GM19463 (cell line): ENCODE results near the gene FPGS.
"Not testable (repeated sequence)": the region's sequence is repeated elsewhere in the genome, so short reads cannot be mapped to it uniquely, and the experiment has no call there.

ENCODE experiments used
- ATAC-seq: cut with Tn5 transposase; IDR thresholded peaks from one replicate; pipeline ENCODE4 v1.9.1; 2021; ENCODE audit warnings: mild to moderate bottlenecking, moderate library complexity; ENCODE audit not compliant: unreplicated experiment

Gene FPGS

DNA sequence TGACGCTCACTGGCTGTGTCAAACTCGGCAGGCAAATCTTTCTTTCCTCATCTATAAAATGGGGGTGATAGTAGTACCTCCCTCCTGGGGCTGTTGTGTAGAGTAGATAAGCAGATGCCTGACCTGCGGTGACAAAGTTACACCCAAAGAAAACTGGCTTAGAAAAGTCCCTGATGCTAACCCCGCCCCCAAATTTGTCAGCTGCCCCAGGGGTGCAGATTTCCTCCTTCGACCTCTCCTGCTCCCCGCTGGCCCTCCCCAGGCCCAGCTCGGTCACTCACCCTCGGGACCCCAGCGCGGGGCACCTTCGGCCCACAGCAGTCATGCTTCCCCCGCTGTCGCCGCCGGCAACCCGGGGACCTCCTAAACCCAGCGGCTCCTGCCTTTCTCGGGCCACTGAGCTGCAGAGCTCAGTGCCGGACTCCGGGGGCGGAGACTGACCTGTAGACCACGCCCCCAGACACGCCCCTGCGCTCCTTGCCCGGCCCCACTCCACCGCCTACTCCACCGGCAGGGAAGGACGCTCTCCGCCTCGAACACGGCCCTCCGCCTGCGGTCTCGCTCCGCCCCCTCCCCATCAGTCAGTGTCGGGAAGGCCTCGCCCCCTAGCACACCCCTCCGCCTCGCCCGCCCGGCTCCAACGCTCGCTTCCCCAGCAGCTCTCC, 31.6 kb upstream of the FPGS start:
- ATAC-seq = peak; percentile 88

DNA sequence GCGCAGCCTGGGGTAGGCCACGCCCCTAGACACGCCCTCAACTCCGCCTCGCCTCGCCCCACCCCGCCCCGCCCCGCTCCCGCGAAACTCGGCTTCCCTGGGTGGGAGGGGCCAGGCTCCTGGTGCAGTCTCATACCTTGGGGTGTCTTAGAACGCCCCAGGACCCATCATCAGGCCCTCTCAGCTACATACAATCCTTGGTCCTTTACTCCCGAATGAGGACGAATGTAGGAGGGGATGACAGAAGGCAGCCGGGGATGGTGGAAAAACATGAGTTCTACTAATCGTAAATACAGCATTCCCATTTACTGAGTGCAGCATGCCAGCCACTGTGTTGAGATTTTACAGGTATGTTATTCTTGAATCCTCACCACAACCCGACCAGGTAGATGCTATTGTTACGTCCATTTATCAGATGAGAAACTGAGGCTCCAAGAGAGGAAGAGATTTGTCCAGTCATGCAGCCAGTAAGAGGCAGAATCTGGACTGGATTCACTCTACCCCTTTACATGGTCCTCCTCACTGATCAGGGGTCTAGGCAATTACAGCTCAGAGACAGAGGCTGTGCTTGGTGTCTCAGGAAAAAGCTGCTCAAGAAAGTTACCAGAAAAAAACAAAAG, 31.0 kb upstream of the FPGS start:
- ATAC-seq = no peak

DNA sequence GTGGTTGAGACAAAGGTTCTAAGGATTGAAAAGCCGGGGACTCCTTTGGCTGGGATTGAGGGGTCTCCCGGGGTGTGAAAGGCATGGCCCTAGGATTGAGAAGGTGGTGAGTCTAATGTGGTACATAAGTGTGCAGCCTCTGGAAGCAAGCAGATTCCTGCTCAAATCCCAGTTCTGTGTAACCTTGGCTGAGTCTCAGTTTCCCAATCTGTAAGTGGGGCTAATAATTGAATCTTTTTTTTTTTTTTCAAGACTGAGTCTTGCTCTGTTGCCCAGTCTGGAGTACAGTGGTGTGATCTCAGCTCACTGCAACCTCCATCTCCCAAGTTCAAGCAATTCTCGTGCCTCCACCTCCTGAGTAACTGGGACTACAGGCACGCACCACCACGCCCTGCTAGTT, 30.1 kb upstream of the FPGS start:
- no peak for ATAC-seq

DNA sequence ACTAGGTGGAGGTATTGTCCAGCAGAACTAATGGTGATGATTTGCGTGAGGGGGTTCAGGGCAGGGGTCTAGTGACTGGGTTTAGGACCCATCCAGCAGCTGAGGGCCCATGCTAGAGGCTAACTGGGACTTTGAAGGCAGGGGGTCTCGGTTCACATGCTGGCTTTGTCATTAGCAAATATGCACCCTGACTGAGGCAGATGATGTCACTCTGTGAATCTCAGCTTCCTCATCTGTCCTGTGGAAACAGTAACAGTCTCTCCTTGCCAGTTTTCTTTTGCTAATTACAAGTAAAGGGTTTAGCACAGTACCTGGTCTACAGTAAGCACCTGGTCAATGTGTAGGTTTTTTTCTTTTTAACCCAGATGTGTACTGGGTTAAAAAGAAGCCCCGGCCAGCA, 29.4 kb upstream of the FPGS start:
- ATAC-seq = no peak

DNA sequence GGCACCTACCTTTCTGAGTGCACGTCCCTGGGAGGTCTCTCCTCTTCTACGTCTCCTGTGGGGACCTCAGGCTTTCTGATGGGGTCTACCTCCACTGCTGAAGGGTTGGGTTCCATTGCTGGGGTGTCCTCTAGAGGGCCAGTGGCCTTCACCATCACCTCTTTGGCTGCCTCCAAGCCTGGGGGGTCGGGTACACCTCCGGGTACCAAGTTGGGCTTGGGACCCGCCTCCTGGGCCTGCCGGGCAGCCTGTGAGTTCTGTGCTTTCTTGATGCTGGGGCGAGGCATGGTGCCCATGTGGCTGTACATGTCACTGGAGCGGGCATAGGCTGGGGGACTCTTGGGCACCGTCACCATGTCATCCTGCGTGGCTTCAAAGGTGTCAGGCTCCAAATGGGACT, 28.7 kb upstream of the FPGS start:
- ATAC-seq = no peak

DNA sequence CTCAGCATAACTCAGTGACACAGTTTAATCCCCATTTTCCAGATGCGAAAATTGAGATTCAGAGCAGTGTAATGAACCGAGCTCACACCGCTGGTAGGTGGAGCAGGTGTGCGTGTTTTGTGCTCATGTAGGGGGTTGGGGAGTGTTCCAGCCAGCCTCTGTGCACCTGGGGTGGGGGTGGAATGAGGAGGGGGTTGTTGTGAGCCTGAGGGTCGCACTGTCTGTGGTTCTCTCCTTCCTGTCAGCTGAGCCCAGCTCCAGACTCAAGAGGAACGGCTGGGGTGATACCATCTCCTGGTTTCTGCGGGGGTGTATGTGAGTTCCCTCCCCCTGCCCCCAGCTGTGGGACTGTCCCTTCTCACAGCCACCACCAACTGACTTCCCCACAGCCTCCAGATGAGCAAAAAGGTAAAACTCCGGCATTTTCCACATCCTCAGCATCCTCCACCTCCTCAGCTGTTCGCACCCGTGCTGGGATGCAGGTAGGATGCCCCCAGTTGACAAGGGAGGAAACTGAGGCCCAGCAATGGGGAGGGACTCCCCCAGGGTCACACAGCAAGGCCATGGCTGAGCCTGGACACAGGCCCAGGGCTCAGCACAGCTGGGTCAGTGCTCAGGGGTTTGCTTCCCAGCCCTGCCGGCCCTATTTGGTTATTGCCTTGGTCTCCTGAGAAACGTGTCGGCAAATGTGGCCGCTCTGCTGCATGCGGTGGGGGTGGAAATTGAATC, 26.3 kb upstream of the FPGS start:
- peak; percentile 34 for ATAC-seq

DNA sequence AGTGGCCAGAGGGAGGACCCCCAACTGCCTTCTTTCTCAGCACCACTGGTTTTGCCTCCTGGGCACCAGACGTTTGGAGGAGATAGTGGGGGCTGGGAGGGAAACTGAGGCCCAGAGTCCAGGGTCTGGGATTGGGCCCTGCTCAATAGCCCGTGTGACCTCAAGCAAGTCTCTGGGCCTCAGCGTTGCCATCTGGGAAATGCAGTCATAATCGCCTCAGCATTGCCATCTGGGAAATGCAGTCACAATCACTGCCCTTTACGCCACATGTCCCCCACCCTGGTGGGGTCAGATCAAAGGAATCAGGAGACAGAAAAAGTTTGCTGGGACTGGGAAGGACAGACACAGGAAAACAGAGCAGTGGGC, 25.8 kb upstream of the FPGS start:
- ATAC-seq = no peak

DNA sequence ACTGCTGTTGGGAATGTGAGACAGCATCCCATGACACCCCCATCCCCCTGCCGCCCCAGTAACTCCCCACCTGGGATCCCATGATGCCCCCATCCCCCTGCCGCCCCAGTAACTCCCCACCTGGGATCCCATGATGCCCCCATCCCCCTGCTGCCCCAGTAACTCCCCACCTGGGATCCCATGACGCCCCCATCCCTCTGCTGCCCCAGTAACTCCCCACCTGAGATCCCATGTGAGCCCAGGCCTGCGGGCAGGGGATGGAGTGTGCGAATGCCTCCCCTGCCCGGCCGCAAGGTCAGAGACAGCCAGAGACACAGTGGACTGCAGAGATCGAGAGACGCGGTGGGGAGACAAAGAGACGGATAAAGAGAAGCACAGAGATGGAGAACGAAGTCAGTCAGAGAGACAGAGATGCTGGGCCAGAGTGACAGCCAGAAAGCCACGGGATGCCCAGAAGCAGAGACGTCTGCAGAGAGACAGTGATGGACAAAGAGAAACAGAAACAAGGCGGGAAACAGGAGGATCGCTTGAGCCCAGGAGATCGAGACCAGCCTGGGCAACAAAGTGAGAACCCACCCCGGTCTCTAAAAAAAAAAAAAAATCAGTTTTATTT, 25.2 kb upstream of the FPGS start:
- ATAC-seq = no peak

DNA sequence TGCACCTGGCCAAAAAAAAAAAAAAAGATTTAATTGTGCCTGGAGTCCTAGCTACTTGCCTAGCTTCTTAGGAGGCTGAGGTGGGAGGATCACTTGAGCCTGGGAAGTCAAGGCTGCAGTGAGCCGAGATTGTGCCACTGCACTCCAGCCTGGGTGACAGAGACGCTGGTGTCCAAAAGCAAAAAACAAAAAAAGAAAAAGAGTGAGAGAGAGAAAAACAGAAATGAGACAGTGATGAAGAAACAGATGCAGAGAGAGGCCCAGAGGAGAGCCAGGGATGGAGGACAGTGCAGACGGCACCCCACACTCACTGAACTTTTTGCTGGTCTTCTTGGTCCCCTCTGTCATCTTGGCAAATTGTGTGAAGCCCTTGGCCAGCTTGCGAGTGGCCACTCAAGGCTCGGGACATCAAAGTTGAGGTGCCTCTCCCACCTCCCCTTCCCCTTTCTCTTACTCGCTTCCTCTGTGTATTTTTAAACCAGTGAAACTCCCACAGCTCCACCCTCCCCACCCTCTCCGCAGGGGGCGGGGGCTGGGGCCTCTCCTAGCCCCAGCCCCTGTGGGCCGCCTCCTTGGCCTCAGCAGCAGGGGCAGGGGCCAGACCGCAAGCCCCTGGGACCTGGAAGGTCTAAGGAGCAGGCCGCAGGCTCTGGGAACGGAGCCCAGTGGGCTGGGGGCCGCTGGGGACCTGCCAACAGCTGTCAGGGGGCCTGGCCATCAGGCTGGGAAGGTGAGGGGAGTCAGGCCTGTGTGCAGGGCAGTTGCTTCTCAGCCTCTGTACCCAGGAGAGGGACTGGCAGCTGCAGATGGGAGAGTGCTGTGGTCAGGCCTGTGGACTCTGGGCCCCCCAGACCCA, 24.2 kb upstream of the FPGS start, which contains the start of gene SH2D3C:
Gene SH2D3C, minus strand, starts transcription at position 387 of the 856 bp plus-strand sequence. Its CDS starts 39 bp downstream, at position 348.
- ATAC-seq = peak; percentile 34

DNA sequence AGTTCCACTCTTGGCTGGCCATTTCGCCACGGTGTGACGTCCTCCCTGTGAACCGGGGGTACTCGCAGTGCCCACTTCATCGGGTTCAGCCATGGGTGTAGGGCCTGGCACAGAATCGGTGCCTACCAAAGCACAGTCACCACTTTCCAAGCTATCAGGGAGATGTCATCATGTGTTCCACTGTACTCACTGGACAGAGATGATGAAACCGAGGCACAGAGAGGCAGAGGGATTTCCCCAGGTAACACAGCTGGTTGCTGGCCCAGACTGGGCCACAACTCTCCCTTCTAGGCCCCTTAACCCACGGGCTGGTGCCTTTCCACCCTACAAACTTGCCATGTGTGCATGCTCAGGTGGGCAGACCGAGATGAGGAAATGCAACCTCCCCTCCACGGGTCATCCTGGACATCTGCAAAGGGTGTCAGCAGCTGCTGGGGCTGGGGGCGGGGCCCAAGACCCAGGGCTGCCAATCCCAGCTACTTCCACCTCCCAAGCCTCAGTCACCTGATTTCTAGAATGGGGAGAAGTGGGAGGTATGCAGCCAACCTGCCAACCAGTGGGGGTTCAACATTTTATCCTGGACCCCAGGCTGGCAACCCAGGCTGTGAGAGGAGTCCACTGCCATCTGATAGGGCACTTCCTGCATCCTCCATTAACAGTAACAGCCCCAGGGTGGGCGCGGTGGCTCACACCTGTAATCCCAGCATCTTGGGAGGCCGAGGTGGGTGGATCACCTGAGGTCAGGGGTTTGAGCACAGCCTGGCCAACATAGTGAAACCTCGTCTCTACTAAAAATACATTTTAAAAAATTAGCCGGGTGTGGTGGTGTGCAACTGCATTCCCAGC, 23.3 kb upstream of the FPGS start:
- peak; percentile 48 for ATAC-seq

DNA sequence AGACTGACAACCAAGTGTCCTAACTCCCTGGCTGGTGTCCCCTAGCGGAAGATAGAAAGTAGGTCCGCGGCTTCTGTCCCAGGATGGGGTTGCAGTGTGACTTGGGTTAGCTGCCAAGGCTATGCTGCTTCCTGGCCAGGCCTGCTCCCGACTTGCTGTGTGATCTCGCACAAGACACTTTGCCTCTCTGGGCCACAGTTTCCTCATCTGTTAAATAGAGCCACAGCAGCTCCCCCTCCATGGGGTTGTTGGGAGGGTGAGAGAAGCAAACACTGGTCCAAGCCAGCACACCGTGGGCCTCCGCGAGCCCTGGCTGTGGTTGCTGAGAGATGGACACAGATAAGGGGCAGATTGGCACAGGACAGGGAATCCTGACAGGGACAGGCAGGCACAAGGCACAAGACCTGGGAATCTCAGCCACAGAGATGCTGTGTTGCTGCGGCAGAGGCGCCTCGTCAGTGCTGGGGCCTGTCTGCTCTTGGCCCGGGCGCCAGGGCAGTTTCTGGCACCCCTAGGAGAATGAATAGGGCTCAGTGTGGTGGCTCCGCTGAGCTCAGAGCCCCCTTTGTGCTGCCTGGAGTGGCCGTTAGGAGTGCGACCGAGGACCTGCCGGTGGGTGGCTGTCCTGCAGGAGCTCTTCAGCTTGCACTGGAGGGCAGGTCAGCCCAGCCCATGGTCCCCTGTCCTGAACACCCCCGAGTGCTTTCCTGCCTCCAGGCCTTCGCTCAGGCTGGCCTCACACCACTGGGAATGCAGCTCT, 22.4 kb upstream of the FPGS start:
- ATAC-seq = no peak

DNA sequence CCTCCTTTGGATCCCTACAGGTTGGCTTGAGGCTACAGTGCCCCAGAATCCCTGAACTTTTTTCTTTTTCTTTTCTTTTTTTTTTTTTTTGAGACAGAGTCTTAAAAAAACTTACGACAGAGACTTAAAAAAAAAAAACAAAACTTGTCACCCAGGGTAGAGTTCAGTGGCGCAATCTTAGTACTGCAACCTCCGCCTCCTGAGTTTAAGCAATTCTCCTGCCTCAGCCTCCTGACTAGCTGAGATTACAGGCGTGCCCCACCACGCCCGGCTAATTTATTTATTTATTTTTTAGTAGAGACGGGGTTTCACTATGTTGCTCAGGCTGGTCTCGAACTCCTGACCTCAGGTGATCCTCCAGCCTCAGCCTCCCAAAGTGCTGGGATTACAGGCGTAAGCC, 21.8 kb upstream of the FPGS start:
- not testable (repeated sequence) for ATAC-seq

DNA sequence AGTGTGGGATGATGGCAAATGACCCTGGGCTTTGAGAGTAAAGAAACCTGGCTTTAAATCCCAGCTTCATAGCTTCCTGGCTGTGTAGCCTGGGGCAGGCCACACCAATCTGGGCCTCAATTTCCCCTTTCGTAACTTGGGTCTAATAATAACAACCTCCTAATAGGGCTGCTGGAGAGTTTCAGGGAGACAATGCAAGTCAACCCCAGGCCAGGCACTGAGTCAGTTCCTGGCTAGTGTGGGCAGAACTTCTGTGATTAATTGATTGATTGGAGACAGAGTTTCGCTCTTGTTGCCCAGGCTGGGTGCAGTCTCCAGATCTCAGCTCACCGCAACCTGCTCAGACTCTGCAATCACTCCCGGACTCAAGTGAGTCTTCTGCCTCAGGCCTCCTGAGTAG, 20.9 kb upstream of the FPGS start:
- no peak for ATAC-seq

DNA sequence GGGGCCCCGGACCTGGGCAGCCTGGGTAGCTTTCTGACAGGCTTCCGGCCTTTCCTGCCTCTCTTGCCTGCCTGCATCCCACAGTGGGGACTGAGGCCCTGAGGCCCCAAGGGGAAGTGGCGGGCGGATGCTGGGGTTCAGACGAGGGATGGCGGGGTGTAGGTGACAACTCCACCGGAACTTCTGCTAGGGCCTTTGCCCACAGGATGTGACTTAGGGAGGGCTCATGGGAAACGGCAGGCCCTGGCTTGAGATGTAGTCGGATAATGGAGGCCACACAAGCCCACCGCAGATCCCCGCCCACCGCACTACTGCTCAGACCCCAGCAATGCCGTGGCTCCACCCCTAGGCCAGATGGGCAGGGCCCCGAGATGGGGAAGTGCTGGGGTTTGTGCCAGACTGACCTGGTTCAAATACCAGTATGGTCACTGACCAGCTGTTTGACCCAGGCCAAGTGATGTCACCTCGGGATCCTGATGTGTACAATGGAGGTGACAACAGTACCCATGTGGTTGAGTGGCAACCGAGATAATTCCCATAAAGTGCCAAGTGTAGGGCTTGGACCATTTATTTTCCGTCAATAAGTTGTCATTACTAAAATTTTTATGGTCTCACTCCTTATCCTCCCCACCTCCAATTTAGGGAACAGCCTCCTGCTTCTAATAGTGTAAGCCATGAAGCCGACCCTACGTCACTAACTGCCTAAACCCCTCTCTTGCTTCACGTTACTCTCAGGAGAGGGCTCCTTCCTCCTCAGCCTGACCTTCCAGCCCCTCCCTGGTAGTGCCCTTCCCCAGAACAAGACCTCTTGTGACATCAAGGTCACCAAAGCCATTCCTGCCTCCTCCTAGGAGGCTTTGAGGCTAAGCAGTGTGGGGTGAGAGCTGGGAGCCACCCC, 19.3 kb upstream of the FPGS start:
- no peak for ATAC-seq

DNA sequence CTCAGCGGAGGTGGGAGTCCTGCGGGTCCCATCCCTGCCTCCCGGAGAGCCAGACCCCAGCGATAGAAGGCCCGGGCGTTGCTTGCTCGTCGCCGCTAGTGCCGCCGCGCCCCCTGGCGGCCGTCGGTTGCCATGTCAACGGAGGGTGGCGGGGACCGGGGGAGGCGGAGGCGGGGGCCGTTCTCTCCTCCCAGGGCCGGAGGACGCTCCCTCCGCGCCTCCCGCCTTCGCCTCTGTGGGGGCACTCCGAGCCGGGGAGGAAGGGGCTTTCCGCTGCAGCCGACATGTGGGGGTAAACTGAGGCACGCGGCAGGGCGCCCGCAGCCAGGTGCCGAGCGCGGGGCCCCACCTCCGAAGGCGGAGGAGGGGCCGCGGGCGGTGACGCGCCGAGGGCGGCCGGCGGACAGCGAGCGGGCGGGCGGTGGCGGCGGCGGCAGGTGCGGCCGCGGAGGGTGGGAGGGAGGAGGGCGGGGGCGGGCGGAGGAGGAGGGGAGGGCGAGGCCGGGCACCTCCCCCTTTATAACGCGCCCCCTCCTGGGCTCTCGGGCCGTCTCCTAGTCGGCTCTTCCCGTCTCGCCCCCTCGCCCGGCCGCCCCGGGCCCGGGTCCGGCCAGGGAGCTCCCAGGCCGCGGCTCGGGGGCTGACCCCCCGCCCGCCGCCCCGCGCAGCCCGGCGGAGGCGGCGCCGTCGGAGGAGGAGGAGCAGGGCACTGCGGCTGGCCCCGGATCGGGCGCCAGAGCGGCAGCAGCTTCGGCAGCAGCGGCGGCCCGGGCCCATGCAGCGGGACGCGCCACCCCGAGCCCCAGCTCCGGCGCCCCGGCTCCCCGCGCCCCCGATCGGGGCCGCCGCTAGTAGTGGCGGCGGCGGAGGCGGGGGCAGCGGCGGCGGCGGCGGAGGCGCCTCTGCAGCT, 17.4 kb upstream of the FPGS start:
- ATAC-seq = peak; percentile 38

DNA sequence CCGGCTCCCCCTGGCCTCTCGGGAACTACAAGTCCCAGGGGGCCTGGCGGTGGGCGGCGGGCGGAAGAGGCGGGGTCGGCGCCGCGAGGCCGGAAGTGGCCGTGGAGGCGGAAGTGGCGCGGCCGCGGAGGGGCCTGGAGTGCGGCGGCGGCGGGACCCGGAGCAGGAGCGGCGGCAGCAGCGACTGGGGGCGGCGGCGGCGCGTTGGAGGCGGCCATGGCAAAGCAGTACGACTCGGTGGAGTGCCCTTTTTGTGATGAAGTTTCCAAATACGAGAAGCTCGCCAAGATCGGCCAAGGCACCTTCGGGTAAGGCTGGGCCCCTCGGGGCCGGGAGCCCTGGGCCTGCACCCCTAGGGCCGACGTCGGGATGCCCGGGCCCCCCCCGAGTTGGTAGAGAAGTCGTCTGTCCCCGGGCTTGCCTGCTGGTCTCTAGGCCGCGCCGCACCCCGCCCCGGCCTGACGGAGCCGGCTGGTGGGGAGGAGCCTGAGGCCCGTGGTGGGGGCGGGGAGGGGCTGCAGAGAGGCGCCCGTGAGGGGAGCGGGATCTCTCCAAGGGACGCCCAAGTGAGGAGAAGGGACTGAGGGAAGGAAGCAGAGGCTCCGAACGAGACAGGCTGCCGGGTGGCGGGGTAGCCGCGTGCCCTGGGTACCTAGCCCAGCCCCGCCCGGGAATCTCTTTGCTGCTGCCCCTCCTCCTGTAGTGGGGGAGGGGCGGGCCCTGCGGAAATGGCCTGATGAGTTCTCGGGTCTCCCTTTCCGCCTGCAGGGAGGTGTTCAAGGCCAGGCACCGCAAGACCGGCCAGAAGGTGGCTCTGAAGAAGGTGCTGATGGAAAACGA, 16.5 kb upstream of the FPGS start, which contains the start of gene CDK9:
Gene CDK9, plus strand, starts transcription at position 102 of the 840 bp plus-strand sequence. Its CDS starts 115 bp downstream, at position 217.
- ATAC-seq = peak; percentile 61
